ENCODE measurements around the gene LSM12.
A peak's percentile ranks its signal among the peaks of the same experiment; 100 is the strongest.
"Not testable (repeated sequence)": the region's sequence is repeated elsewhere in the genome, so short reads cannot be mapped to it uniquely, and the experiment has no call there.

Gene LSM12

DNA sequence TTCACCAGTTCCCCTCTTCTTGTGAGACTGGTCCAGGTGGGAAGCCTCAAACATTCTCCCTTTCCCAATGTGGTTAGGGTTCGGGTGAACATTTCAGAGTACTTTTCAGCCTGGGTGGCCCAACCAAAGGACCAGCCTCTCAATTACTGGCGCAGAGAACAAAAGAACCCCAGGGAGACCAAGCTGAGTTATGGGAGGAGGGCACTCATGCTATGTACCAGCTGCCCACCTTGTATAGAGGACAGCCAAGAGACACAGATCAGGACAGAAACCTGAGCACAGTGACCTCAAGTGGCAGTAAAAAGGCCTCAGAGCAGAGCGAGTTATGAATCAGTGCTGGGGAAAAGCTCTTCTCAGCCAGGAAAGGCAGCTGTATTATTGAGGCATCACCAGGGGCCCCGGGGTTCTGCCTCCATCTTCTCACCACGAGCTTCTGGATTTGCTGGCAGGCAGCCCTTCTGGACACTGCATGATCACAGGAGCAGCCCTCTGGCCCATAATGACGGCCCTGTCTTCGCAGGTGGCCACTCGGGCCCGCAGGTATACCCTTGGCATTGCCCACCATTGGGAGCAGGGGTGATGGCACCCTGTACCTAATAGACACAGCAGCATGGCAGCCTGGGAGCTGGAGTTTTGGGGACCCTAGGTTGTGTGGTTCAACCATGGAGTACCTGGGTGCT, 7.9 kb upstream of the LSM12 start:
- DNase-seq: no peak

DNA sequence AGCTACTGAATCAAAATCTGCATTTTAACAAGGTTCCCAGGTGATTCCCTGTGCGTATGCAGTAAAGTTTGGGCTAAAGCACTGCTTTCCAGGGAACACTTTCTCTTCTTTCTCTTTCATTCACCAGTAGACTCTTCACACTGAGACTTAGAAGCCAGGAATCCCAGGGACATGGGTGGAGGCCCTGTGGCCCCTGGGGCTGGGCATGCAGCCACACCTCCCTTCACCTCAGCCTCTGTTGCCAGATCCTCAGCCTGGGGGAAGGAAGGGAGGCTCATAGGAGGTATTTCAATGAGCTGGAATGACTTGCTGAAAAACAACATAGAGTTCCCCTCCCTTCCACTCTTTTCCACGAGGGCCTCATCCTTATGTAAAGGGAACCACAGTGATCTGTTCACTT, 5.3 kb upstream of the LSM12 start:
- no peak for DNase-seq

DNA sequence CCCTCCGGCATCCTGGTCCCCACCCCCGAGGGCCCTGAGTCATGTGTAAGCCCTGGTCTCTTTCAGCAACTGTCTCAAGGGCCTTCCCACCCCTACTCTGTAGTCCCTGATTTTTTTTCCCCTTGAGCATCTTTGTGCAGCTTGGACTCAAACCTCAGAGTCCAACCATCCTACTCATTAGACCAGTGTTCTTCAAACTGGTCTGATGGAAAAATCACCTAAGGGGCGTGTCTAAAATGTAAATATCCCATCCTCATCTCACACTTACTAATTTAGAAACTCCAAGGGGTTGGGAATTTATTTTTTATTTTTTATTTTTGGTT, 4.7 kb upstream of the LSM12 start:
- DNase-seq: no peak

DNA sequence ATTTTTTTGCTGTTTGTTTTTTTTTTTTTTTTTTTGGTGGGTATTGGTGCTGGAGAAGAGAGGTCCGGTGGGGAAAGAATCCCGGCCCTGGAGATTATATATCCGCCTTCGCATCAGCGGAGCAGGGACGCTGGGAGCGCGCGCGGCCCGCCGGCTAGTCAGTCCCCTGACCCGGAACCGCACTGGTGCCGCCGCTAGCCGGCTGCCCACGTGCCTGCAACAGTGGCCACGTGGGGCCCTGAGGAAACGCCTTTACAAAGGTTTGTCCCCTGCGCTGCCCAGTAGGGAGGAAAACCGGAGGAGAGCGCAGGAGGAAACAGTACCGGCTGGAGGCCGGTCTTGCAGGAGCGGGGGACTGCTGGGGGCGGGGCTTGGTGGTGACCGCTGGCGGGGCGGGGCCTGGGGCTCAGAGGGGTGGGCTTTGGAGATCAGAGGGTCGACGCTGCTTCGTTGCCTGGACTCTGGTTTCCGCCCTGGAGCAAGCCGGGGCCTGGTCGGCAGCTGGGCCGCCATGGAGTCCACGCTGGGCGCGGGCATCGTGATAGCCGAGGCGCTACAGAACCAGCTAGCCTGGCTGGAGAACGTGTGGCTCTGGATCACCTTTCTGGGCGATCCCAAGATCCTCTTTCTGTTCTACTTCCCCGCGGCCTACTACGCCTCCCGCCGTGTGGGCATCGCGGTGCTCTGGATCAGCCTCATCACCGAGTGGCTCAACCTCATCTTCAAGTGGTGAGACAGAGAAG, 4.2 kb upstream of the LSM12 start, which contains the start of gene G6PC3:
TSS of gene G6PC3 (plus strand) at position 281 of the 743 bp plus-strand sequence. CDS start at position 512, 231 bp downstream.
- peak; percentile 94 for DNase-seq

DNA sequence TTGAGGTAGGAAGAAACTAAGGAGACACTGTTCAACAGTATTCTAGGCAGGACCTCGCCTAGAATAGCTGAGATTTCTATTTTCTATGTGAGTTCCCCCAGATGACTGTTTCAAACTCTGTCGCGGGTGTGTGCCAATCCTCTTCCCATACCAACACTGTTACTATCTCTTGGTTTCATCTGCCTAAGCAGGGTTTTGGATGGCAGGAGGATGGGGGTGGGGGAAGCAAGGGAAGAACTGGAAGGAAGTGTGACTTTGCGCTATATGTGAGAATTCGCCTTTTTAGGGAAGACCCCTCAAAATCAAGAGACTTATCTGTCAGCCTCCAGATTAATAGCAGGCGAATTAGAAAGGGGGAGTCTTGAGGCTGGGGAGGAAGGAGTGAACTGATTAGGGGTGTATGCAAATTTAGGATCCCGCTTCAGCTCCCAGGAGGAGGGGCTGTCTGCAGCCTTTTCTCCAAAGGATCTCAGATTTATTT, 3.5 kb upstream of the LSM12 start:
- no peak for DNase-seq

DNA sequence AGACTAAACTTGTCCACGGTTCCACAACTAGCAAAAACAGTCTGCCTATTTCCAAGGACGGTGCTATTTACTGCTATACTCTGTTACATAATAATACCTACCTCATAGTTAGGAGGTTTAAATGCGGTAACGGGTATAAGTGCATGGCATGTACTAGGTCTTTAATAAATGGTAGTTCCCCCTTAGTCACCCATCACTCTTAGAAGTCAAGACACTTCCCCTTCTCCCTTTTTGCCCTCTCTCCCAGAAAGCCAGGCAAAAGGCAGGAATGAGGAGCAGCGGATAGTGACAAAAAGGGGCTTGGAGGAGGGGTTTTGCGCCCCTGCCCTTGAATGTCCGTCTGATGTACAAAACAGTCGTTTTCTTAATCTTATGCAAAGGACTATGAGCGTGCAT, 1.1 kb upstream of the LSM12 start:
- no peak for DNase-seq

DNA sequence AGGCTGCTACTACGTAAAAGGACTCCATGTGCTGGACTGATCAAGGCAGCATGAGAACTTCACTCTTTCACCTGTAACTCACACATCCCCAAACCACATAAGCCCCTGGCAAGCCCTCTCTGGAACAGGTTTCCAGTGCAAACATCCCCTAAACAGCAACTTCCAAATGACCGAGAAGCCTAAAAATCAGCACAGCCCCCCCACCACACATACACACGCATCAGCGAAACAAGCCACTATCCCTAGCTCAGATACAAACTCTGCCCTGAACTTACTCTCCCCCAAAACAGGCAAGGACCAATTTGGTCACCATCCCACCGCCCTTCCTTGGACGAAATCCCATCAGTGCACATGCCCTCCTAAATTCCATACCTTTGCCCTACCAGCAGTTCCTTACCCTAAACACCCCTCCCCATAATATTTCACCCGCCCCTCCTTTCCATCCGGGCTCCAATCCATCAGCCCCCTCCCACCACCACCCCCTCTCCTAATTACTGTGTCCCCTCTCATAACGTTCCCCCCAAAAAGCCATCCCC, 735 bp downstream of the LSM12 start:
- DNase-seq: no peak

DNA sequence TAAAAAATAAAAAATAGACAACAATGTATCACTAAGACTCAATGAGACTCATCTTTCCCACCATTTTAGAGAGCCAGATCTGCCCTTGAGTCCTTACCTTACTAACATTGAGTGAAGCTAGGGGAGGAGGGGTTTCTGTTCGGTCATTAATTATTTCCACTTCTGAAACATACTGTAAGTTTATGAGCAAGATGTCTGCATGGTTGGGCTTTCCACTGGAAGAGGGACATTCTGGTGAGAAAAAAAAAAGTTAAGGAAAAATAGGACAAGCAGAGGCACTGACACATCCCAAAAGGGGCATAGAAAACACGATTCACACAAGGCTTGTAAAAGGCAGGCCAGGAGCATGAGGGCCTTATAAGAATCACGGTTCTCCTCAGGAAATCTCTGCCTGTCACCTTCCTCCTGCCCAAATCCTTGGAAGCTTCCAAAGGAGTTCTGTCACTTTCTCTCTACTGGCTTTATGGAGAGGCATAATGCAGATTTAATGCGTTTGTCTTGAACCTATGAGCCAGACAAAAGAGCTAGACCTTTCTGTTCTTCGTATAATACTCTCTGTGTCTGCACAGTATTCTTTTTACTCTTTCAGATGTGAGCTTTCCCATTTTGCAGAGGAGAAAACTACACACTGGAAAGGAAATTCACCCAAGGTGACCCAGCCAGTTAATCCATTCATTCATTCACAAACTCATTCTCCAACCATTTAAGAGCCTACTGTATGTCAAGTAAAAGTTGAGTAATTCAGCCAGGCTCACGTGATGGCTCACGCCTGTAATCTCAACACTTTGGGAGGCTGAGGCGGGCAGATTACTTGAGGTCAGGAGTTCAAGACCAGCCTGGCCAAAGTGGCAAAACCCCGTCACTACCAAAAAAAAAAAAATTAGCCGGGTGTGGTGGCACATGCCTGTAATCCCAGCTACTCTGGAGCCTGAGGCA, 2.5 kb downstream of the LSM12 start:
- no peak for DNase-seq

DNA sequence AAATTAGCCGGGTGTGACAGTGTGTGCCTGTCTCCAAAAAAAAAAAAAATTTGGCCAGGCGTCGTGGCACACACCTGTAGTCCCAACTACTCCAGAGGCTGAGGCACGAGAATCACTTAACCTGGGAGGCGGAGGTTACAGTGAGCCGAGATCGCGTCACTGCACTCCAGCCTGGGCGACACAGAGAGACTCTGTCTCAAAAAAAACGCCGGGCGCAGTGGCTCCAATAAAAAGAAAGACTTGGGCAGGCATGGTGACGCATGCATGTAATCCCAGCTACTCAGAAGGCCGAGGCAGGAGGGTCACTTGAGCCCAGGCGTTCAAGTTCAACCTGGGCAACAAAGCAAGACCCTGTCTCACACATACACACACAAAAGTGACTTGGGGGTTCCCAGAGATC, 3.6 kb downstream of the LSM12 start:
- no peak for DNase-seq

DNA sequence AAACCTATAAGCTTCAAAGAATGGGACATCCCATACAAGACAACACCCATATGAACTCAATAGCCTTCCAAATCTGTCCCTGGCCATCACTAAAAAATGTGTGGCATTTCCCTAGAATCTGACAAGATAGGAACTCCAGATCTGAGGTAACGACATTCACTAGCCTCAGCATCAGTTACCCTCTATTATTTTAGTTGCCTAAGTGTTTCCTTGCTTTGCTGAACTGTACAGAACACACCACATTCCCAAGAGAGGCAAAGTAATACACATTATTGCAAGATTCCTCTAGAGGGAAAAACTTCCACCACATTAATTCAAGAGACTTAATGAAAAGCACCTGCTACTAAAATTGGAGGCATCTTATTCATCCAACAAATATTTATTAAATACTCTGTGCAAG, 5.0 kb downstream of the LSM12 start:
- no peak for DNase-seq

DNA sequence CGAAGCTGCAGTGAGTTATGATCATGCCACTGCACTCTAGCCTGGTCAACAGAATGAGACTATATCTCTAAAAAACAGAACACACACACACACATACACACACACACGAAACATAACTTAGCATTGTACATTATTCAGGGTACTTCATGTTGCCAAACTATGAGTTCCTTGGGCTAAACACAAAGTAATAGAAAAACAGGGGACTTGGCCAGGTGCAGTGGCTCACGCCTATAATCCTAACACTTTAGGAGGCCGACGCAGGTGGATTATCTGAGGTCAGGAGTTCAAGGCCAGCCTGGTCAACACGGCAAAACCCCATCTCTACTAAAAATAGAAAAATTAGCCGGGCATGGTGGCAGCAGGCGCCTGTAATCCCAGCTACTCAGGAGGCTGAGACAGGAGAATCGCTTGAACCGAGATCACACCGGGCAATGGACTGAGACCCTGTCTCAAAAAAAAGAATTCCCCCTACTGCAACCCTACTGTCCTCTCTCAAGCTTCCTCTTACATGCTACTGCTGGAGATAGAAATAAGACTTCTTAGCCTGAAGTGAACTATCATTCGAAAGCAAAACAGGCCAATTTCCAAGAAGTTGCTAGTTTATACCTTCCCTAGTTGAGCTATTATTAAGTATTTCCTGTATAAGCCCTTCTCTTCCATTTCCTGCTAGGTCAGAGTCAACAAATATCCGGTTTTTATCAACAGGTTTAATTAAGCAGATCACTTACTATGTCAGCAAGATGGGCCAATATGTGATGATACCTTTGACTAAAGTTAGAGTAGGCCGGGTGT, 7.2 kb downstream of the LSM12 start:
- no peak for DNase-seq

DNA sequence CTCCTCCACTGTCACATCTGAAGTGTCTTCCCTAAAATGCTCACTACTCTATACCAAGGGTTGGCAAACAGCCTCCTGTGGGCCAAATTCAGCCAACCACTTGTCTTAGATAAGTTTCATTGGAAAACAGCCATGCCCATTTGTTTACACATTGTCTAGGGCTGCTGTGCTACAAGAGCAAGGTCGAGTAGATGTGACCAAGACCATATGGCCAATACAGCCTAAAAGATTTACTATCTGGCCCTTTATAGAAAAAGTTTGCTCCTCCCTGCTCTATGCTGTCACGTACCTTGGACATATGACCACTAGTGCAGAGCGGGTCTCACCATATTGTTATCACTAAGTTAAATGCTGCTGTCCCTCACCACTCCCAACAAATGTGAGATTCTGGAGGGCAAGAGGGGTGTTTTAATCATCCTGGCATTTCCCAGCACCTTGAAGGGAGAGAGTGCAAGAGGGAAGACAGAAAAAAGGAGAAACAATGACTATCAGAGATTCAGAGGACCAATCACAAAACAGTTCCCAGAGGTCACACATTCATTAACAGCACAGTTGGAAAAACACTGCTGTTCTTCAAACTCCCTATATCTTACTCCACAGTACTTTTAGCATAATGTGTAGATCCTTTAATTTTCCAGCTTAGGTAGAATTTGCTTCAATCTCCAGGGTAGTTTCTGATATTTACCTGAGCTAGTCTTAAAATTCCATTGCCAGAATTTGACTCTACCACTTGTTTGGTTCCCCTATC, 13.2 kb downstream of the LSM12 start:
- DNase-seq: peak; percentile 58

DNA sequence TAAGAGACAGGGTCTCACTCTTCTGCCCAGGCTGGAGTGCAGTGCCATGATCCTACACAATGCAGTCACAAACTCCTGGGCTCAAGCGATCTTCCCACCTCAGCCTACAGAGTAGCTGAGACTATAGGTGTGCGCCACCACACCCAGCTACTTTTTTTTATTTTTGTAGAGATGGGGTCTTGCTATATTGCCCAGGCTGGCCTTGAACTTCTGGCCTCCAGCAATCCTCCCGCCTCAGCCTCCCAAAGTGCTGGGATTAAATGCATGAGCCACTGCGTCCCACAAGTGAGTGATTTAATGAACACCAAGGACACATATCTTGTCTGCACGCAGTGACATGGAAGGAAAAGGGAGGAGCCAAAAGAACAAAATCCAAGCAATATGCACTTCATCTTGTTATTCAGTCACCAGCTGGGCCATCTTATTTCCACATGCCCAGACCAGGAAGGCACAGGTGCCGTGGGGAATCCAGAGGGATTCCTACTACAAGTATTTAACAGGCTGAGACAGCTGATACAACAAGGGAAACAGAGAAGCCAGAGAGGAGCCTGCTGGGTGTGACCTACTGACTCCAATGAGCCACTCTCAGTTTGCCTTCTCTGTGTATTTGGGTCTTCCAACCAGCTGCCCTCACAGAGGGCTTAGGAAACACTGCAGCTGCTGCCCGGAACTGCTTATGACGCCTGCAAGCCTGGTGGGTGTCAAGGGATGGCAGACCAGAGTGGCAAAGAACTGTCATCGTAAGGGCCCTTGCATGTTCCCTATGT, 17.0 kb downstream of the LSM12 start:
- DNase-seq: no peak

DNA sequence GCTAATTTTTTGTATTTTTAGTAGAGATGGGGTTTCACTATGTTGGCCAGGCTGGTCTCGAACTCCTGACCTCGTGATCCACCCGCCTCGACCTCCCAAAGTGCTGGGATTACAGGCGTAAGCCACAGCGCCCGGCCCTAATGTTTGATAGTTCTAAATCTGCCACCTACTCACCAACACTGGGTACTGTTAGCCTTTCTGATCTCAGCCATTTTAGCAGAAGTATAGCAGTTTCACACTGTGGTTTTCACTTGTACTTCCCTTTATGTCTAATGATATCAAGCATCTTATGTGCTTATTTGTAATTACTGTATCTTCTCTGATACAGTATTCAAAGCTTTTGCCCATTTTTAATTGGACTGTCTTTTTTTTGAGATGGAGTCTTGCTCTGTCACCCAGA, 19.6 kb downstream of the LSM12 start:
- not testable (repeated sequence) for DNase-seq

DNA sequence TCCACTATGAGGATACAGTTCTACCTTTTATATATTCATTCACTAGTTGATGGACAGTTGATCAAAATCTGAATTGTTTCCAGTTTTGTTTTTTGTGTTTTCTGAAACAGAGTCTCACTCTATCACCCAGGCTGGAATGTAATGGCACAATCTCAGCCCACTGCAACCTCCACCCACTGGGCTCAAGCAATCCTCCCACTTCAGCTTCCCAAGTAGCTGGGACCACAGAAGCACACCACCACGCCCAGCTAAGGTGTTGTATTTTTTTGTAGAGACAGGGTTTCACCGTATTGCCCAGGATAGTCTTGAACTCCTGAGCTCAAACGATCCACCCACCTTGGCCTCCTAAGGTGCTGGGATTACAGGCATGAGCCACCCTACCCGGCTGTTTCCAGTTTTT, 21.0 kb downstream of the LSM12 start:
- DNase-seq: no peak

DNA sequence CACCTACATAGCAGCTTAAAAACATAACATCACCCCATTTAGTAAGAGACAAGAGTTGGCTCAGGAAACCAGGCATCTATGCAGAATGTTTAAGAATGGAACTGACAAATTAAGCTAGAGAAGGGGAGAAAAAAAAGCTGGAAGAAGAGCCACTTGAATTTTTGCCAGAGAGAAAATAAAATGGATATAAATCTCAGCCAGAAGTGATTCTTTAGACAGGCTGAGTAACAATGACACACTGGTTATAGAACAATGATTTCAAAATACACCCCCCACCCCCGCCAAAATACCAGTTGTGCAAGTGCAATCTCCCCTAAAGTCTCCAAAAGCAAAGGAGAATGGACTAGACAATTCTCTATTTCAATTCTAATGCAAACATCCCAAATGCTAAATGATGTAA, 22.4 kb downstream of the LSM12 start:
- no peak for DNase-seq

DNA sequence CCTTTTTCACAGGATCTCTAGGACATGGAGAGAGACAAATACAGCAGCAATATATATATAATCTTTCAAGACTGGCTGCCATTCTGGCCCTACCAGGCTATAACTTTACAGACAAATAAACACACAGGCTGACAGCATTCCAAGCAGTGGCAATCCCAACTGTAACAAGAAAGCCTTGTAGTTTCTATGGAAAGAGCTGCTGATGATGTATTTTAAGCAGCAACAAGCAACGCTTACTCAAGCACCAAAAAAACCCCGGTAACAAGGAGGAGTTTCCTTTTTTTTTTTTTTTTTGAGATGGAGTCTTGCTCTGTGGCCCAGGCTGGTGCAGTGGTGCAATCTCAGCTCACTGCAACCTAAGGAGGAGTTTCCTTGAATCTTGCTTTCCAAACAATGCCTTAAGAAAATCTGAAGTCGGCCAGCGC, 23.2 kb downstream of the LSM12 start:
- DNase-seq: no peak

DNA sequence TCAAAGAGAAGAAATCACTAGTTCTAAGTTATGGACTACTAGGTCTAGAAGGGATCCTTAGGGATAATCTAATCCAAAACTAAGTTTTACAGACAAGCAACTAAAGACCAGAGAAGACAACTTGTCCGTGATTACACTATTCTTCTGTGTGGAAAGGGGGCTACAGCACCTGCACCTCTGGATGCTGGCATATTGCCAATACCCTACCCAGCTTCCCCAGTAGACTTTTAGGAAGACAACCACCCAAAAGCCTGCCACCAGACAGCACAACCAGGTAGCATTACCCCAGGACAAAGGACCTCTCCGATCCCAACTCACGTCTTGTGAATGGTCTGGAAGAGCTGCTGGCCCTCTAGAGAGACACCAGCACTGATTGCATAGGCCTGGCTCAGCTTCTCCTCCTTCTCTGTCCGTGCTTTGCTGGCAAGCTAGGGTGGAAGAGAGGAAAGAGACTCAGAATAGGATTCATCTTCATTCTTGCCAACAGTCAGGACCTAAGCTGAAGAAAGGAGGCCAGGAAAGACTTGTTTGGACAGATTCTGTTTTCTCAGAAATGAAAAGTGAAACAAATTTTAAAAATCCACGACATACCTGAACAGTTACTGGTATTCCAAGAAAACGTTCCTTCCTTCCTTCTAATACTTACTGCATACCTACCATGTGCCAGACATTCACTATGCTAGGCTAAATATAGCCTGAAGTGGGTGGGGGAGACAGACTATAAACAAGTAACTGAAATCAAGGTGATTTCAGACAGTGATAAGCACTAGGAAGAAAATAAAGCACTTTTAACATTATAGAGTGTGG, 26.4 kb downstream of the LSM12 start:
- no peak for DNase-seq

DNA sequence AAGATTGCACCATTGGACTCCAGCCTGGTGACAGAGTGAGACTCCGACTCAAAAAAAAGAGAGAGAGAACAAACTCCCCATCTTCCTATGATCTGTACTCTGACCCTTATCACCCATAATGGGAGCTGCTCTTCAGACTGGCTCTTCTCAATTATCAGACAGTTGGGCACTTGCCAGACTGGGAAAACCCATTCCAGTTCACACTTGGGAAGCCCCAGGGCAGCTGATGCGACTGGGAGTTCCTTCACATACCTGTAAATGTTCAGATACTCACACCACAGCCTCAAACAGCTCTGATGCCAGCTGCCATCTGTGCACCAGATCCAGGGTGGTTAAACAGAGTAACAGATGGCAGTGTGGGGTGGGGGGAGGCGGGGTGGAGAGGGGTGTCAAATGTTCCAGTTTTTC, 27.9 kb downstream of the LSM12 start:
- no peak for DNase-seq

DNA sequence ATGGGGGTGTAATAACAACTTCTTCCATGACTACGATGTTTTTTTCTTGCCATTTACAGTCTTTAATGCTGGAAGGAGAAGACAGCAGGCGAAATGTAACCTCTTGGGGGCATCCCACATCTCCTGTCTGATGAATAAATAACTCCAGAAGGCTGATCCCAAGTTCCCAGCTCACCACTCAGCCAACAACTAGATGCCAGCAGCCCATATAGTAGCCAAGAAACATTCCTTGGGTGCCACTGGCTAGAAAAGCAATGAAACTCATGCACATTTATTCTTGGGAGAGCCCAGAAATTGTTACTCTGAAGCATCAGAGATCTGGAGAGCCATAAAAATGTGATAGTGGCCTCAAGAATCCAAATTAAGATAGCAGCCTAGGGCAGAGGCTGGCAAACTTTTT, 29.0 kb downstream of the LSM12 start:
- no peak for DNase-seq
